GM10248 (cell line): Measurements from ENCODE around the gene LGALS3BP.

Experiments
- CTCF ChIA-PET: fragments of 300-600 bp; sonication (Branson Sonifier 250); formaldehyde crosslinking; extraction: SDS; loops from one replicate; lab custom pipeline; 2021; ENCODE audit warnings: antibody characterized with exemption; lab: Yijun Ruan, JAX
- POLR2A ChIA-PET: fragments of 350-650 bp; sonication (Branson Sonifier 250); formaldehyde crosslinking; extraction: SDS; loops from one replicate; lab custom pipeline; 2020; ENCODE audit warnings: antibody characterized with exemption; lab: Yijun Ruan, JAX
- DNase-seq: peaks from one replicate; pipeline ENCODE4 v3.0.0; 2012; ENCODE audit errors: extremely low spot score
- CTCF ChIP-seq: IDR thresholded peaks from 2 replicates; pipeline ENCODE4 v1.5.1; 2012; ENCODE audit warnings: mild to moderate bottlenecking, low read depth; ENCODE audit errors: extremely low read depth, missing control alignments, control extremely low read depth

Gene LGALS3BP

GRCh38 chr17:78957128-78957527, 22.6 kb downstream of the LGALS3BP start:
- TF ChIP-seq CTCF, result no peak
- DNase-seq, result no peak
- POLR2A ChIA-PET, result no interaction called here

GRCh38 chr17:78956254-78956653, 23.5 kb downstream of the LGALS3BP start:
- no peak for TF ChIP-seq CTCF
- CTCF ChIA-PET, result interaction anchor here (1.6 kb wide), 1 partner anchor 16 kb away, joined by 7 read pairs; no protein-coding TSS in a partner anchor
- POLR2A ChIA-PET, result no interaction called here
- no peak for DNase-seq

More at GRCh38 chr17:78957128-78957527, 22.6 kb downstream of the LGALS3BP start:
- CTCF ChIA-PET, result interaction anchor here (1.6 kb wide), 1 partner anchor 15 kb away, joined by 7 read pairs; no protein-coding TSS in a partner anchor

GRCh38 chr17:78954684-78955083, 25.0 kb downstream of the LGALS3BP start:
- ChIA-PET POLR2A (no interaction called here), CTCF (no interaction called here)
- TF ChIP-seq CTCF, result no peak
- DNase-seq, result no peak

- POLR2A ChIA-PET, result interaction anchor here (0.6 kb wide), 1 partner anchor 22 kb away, joined by 4 read pairs; no protein-coding TSS in a partner anchor
- DNase-seq, result no peak
- CTCF ChIA-PET, result interaction anchor here (1.0 to 3.2 kb wide), 3 partner anchors 10 to 88 kb away, joined by 4 to 17 read pairs (median 6); no protein-coding TSS in a partner anchor
- TF ChIP-seq CTCF, result no peak
Measured at GRCh38 chr17:78953356-78954350, 26.1 kb downstream of the LGALS3BP start.

- no peak for TF ChIP-seq CTCF
- CTCF ChIA-PET, result interaction anchor here (1.0 to 3.2 kb wide), 3 partner anchors 9 to 87 kb away, joined by 4 to 17 read pairs (median 6); no protein-coding TSS in a partner anchor
- no peak for DNase-seq
- POLR2A ChIA-PET, result no interaction called here
Measured at GRCh38 chr17:78952706-78953105, 27.0 kb downstream of the LGALS3BP start.

GRCh38 chr17:78951967-78952551, 27.7 kb downstream of the LGALS3BP start:
- CTCF ChIA-PET, result interaction anchor here (2.2 to 3.2 kb wide), 2 partner anchors 8 to 19 kb away, joined by 6 to 17 read pairs; no protein-coding TSS in a partner anchor
- POLR2A ChIA-PET, result no interaction called here
- TF ChIP-seq CTCF, result no peak
- DNase-seq, result no peak
